SK-N-SH treated with all-trans-retinoic acid at 6 μM for 48 hours (cell line): Measurements from ENCODE around the gene ZNF541.

Experiments
- BACH2 ChIP-seq: fragments of 250-450 bp; sonication (Bioruptor Pico); IDR thresholded peaks from 2 replicates; pipeline ENCODE4 v1.9.0; 2021; ENCODE audit warnings: mild to moderate bottlenecking, borderline replicate concordance
- CSDC2 ChIP-seq: fragments of 250-450 bp; sonication (Bioruptor Pico); IDR thresholded peaks from 2 replicates; pipeline ENCODE4 v1.5.0; 2020; ENCODE audit warnings: mild to moderate bottlenecking, moderate library complexity
- ESRRG ChIP-seq: fragments of 250-450 bp; sonication (Bioruptor Pico); IDR thresholded peaks from 2 replicates; pipeline ENCODE4 v1.6.1; 2021; ENCODE audit warnings: mild to moderate bottlenecking
- GLIS3 ChIP-seq: fragments of 250-450 bp; sonication (Bioruptor Pico); IDR thresholded peaks from 2 replicates; pipeline ENCODE4 v1.5.0; 2020; ENCODE audit warnings: mild to moderate bottlenecking, moderate library complexity
- ZFP3 ChIP-seq: fragments of 250-450 bp; sonication (Bioruptor Pico); IDR thresholded peaks from 2 replicates; pipeline ENCODE4 v1.5.0; 2020; ENCODE audit warnings: mild to moderate bottlenecking, moderate library complexity
- ZNF8 ChIP-seq: fragments of 450-650 bp; formaldehyde crosslinking; IDR thresholded peaks from 2 replicates; pipeline ENCODE4 v1.5.0; 2020; ENCODE audit warnings: mild to moderate bottlenecking, moderate library complexity
- TF ChIP-seq, protein P1 (sequence below): fragments of 250-450 bp; sonication (Bioruptor Pico); IDR thresholded peaks from 2 replicates; pipeline ENCODE4 v1.8.0; 2020; ENCODE audit warnings: mild to moderate bottlenecking, moderate library complexity, borderline replicate concordance

DNA sequence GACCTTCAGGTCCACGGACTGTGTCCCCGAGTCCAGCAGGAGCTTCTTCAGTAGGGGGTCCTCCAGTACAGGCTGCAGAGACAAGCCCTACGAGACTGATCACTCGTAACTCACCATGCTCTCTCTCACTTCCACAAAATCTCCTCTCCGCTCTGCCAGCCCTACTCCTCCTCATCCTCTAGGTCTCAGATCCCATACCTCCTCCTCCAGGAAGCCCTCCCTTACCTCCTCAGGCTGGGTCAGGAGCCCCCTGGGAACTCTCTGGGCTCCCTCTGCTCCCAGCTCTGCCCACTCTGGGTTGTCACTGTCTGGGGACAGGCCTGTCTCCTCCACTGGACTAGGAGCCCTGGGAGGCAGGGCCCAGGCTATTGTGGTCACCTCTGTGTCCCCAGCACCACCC is 34.1 kb downstream of the ZNF541 start:
- TF ChIP-seq GLIS3 (CRISPR knock-in tag), result no peak
- TF ChIP-seq BACH2 (CRISPR knock-in tag), result no peak
- no peak for TF ChIP-seq ESRRG
- TF ChIP-seq, protein P1, sequence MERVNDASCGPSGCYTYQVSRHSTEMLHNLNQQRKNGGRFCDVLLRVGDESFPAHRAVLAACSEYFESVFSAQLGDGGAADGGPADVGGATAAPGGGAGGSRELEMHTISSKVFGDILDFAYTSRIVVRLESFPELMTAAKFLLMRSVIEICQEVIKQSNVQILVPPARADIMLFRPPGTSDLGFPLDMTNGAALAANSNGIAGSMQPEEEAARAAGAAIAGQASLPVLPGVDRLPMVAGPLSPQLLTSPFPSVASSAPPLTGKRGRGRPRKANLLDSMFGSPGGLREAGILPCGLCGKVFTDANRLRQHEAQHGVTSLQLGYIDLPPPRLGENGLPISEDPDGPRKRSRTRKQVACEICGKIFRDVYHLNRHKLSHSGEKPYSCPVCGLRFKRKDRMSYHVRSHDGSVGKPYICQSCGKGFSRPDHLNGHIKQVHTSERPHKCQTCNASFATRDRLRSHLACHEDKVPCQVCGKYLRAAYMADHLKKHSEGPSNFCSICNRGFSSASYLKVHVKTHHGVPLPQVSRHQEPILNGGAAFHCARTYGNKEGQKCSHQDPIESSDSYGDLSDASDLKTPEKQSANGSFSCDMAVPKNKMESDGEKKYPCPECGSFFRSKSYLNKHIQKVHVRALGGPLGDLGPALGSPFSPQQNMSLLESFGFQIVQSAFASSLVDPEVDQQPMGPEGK (CRISPR knock-in tag), result no peak
- TF ChIP-seq ZNF8, result no peak
- TF ChIP-seq ZFP3 (CRISPR knock-in tag), result no peak
- TF ChIP-seq CSDC2 (CRISPR knock-in tag), result no peak
